ENCODE measurements around the gene SLC35D1. TPM values are rescaled to one million over a fixed set of nuclear protein-coding genes. Genes with fewer than 3 reads are reported as not detected.

The SLC35D1 gene
- total and polyA plus RNA-seq, 9 of the 15 experiments (the other 6 are each of a cell fraction or from before 2014, with no cell fraction given) = 2.3 to 10.4 (median 6.4) TPM

- TF ChIP-seq, protein P1, sequence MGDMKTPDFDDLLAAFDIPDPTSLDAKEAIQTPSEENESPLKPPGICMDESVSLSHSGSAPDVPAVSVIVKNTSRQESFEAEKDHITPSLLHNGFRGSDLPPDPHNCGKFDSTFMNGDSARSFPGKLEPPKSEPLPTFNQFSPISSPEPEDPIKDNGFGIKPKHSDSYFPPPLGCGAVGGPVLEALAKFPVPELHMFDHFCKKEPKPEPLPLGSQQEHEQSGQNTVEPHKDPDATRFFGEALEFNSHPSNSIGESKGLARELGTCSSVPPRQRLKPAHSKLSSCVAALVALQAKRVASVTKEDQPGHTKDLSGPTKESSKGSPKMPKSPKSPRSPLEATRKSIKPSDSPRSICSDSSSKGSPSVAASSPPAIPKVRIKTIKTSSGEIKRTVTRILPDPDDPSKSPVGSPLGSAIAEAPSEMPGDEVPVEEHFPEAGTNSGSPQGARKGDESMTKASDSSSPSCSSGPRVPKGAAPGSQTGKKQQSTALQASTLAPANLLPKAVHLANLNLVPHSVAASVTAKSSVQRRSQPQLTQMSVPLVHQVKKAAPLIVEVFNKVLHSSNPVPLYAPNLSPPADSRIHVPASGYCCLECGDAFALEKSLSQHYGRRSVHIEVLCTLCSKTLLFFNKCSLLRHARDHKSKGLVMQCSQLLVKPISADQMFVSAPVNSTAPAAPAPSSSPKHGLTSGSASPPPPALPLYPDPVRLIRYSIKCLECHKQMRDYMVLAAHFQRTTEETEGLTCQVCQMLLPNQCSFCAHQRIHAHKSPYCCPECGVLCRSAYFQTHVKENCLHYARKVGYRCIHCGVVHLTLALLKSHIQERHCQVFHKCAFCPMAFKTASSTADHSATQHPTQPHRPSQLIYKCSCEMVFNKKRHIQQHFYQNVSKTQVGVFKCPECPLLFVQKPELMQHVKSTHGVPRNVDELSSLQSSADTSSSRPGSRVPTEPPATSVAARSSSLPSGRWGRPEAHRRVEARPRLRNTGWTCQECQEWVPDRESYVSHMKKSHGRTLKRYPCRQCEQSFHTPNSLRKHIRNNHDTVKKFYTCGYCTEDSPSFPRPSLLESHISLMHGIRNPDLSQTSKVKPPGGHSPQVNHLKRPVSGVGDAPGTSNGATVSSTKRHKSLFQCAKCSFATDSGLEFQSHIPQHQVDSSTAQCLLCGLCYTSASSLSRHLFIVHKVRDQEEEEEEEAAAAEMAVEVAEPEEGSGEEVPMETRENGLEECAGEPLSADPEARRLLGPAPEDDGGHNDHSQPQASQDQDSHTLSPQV (IDR thresholded peaks at IDR 0.05) = peak; percentile 70
- no peak for TF ChIP-seq RBM39 (optimal IDR thresholded peaks at IDR 0.05; ENCODE audit: low read depth, low read length)
- TF ChIP-seq, protein P2, sequence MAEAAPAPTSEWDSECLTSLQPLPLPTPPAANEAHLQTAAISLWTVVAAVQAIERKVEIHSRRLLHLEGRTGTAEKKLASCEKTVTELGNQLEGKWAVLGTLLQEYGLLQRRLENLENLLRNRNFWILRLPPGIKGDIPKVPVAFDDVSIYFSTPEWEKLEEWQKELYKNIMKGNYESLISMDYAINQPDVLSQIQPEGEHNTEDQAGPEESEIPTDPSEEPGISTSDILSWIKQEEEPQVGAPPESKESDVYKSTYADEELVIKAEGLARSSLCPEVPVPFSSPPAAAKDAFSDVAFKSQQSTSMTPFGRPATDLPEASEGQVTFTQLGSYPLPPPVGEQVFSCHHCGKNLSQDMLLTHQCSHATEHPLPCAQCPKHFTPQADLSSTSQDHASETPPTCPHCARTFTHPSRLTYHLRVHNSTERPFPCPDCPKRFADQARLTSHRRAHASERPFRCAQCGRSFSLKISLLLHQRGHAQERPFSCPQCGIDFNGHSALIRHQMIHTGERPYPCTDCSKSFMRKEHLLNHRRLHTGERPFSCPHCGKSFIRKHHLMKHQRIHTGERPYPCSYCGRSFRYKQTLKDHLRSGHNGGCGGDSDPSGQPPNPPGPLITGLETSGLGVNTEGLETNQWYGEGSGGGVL (CRISPR knock-in tag; IDR thresholded peaks at IDR 0.05) = no peak
- no peak for TF ChIP-seq CREB3 (tag; conservative IDR thresholded peaks at IDR 0.05; ENCODE audit: low read depth)
- no peak for TF ChIP-seq ZC3H11A (IDR thresholded peaks at IDR 0.05; ENCODE audit: low read depth, low read length)
- TF ChIP-seq, protein P3, sequence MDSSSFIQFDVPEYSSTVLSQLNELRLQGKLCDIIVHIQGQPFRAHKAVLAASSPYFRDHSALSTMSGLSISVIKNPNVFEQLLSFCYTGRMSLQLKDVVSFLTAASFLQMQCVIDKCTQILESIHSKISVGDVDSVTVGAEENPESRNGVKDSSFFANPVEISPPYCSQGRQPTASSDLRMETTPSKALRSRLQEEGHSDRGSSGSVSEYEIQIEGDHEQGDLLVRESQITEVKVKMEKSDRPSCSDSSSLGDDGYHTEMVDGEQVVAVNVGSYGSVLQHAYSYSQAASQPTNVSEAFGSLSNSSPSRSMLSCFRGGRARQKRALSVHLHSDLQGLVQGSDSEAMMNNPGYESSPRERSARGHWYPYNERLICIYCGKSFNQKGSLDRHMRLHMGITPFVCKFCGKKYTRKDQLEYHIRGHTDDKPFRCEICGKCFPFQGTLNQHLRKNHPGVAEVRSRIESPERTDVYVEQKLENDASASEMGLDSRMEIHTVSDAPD (CRISPR knock-in tag; IDR thresholded peaks at IDR 0.05) = no peak
- no peak for TF ChIP-seq IRF2 (CRISPR knock-in tag; IDR thresholded peaks at IDR 0.05)
- TF ChIP-seq ZNF354B (CRISPR knock-in tag; IDR thresholded peaks at IDR 0.05) = no peak
- TF ChIP-seq KHSRP (IDR thresholded peaks at IDR 0.05) = no peak
- TF ChIP-seq, protein P4, sequence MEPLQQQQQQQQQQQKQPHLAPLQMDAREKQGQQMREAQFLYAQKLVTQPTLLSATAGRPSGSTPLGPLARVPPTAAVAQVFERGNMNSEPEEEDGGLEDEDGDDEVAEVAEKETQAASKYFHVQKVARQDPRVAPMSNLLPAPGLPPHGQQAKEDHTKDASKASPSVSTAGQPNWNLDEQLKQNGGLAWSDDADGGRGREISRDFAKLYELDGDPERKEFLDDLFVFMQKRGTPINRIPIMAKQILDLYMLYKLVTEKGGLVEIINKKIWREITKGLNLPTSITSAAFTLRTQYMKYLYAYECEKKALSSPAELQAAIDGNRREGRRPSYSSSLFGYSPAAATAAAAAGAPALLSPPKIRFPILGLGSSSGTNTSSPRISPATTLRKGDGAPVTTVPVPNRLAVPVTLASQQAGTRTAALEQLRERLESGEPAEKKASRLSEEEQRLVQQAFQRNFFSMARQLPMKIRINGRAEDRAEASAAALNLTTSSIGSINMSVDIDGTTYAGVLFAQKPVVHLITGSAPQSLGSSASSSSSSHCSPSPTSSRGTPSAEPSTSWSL (CRISPR knock-in tag; IDR thresholded peaks at IDR 0.05; ENCODE audit: borderline replicate concordance) = no peak
- TF ChIP-seq CLOCK (CRISPR knock-in tag; IDR thresholded peaks at IDR 0.05; ENCODE audit: borderline replicate concordance) = no peak
- no peak for TF ChIP-seq ZNF77 (CRISPR knock-in tag; IDR thresholded peaks at IDR 0.05)
Measured at GRCh38 chr1:67053785-67054772, at the start of gene SLC35D1 (continued).
